Measurements from ENCODE around the gene SEMA4B.

The SEMA4B gene

GRCh38 chr15:90225504-90226234 lies 24.5 kb downstream of the SEMA4B start:
- DNase-seq (ENCODE audit: low read depth in 2 of 2), result no peak

GRCh38 chr15:90227336-90227735 lies 26.2 kb downstream of the SEMA4B start:
- no peak for DNase-seq (ENCODE audit: low read depth in 2 of 2)

DNA sequence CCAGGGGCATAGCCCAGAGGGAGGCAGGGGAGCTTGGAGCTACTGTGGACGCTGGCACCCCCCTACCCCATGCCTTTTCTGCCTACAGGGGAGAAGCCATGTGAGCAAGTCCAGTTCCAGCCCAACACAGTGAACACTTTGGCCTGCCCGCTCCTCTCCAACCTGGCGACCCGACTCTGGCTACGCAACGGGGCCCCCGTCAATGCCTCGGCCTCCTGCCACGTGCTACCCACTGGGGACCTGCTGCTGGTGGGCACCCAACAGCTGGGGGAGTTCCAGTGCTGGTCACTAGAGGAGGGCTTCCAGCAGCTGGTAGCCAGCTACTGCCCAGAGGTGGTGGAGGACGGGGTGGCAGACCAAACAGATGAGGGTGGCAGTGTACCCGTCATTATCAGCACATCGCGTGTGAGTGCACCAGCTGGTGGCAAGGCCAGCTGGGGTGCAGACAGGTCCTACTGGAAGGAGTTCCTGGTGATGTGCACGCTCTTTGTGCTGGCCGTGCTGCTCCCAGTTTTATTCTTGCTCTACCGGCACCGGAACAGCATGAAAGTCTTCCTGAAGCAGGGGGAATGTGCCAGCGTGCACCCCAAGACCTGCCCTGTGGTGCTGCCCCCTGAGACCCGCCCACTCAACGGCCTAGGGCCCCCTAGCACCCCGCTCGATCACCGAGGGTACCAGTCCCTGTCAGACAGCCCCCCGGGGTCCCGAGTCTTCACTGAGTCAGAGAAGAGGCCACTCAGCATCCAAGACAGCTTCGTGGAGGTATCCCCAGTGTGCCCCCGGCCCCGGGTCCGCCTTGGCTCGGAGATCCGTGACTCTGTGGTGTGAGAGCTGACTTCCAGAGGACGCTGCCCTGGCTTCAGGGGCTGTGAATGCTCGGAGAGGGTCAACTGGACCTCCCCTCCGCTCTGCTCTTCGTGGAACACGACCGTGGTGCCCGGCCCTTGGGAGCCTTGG lies 27.0 kb downstream of the SEMA4B start:
- no peak for DNase-seq (ENCODE audit: low read depth in 2 of 2)

- no peak for DNase-seq (ENCODE audit: low read depth in 2 of 2)
Observed at GRCh38 chr15:90228960-90229359, 27.8 kb downstream of the SEMA4B start.

- no peak for DNase-seq (ENCODE audit: low read depth in 2 of 2)
Observed at GRCh38 chr15:90230071-90230494, 29.0 kb downstream of the SEMA4B start.

DNA sequence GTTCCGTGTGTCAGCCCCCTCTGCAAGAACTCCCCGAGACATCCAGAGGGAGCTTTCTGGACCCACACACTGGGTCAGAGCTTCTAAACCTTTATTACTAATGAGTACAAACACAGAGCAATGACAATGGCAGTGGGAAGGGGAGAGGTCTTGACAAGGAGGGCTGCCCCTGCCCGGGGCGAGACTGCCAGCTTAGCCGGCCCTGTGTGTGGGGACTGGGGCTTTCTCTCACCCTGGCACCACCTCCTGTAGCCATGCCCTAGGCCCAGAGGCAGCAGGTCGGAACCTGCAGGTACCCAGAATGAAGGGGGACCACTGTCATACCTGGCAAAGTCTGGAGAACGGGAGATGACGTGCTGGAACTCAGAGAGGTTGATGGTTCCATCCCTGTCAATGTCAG lies 29.5 kb downstream of the SEMA4B start:
- DNase-seq (ENCODE audit: low read depth in 2 of 2), result no peak

DNA sequence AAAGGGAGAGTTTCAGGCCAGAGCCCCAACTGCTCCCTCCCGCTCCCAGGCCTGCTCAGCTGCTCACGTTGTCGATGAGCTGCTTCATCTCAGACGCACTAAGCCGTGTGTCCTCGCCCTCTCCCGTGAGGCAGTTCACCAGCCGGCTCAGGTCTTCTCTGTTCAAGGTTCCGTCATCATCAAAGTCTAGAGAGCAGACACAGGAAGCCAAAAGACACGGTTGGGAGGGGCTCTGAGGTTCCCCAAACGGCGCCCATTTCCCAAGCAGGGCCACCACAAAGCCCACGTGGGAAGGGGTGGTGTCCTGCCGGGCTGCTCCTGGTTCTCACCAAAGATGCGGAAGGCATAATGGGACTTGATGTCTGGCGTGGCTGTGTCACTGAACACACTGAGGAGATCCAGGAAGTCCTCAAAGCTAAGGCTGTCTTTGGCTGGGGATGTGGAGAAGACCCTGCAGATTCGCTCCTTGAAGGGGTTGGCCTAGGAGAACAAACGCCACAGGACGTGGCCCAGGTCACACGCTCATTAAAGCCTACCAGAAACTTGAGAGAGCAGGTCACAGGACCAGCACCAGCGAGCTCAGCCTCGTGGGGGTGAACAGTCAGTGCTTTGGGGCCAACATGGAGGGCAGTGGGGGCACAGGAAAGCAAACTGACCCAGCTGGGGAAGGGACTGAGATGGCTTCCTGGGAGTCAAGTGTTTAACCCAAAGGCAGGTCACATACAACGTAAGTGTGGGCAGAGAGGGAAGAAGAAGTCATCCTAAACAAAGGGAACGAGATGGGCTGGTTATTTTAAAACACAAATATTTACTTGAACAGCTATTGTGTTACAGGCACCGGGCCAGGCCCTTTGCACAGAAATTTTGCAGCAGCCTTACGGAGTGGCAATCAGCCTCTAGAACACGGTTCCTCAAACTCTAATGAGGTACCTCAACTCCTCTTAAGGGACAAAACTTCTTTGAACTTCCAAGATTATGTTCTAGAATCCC lies 30.2 kb downstream of the SEMA4B start:
- peak; percentile 47 to 62 for DNase-seq (ENCODE audit: low read depth in 2 of 2)

DNA sequence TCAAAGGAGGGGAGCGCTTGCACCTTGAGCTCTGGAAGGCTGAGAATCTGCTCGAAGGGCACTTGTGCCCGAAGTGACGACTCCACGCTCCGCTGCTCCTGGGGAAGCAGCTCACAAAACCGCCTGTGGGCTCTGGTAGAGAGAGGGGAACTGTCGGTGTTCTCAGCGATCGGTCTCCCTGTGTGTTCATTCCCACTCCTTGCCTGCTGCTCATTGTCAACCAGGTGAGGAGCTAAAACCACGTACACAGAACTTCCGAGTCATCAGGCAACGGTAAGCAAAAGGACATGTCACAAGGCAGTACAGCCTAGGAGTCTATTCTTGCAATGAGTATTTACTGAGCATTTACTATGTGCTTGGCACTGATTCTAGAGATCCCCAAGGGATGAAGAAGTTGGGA lies 31.1 kb downstream of the SEMA4B start:
- no peak for DNase-seq (ENCODE audit: low read depth in 2 of 2)

GRCh38 chr15:90232941-90233386 lies 31.8 kb downstream of the SEMA4B start:
- no peak for DNase-seq (ENCODE audit: low read depth in 2 of 2)

DNA sequence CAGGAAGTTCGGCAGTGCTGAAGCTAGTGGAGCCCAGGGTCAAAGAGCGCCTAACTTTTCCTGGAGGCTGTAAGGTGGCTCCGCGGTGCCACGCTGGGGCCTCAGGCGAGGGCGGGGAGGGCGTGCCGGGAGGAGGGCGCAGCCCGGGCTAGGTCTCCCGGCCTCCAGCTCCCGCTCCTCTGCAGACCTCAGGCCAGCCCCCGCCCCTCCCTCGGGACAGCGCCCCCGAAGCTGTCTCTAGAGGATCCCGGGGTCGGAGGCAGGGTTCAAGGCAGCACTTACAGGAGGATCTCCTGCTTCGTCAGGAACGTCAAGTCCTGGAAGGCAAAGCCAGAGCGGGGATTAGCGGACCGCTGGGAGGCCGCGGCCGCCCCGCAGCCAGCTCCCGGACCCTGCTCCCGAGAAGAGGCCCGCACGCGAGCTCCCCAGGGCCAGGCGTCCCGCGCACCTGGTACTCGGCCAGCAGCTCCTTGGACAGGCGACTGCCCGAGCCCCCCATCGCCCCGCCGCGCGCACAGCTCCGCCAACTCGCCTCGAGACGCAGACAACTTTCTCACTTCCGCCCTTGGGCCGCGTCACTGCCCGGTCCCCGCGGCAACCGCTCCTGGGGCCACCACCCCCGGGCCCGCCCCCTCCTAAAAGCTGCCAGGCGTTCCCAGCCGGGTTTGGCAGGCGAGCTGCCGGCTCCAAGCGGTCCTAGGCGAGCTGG lies 32.4 kb downstream of the SEMA4B start, which contains the start of gene CIB1:
Gene CIB1 (minus strand): TSS at position 555 of the 709 bp plus-strand sequence. CDS start 56 bp downstream, at position 499.
- DNase-seq (ENCODE audit: low read depth in 2 of 2), result peak; percentile 94 to 95

DNA sequence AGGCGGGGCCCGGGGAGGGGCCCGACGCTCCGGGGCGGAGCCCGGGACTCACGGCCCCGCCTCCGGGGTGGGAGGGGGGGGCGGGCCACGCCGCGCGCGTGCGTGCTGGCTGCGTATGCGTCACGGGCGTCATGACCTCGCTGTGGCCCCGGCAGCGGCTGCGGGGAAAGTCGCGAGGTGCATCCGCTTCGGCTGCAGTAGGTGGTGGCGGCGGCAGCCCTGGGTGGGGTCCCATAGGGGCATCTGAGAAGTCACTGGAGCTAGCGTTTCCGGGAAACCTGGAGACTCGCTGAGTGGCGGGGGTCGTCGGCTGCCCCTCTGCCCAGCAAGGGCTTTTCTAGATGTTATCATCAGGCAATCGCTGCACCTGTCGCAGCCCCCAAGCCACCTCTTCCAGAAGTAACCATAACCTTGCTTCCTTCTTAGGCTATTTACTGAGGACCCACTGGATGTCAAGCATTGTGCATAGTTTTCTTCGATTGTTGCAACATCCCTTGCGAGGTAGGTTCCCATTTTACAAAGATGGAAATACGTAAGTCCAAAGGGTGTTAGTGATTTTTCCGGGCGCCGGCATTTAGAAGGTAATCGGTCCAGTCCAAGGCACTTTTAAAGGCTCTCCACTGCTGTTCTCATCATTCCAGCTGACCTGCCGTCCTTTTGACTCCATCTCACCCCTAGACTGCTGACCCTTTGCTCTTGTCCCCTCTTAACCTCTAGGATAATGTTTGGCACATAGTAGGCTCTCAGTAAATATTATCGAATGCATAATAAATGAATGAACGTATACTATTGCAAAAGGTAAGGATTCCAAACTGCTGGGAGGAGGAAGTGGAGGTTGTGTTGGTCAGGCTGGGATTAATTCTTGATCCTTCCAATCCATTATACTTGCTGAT lies 33.2 kb downstream of the SEMA4B start, which contains the start of gene GDPGP1:
Gene GDPGP1 (plus strand): TSS at position 114 of the 893 bp plus-strand sequence. CDS start 6,700 bp downstream, outside the sequence.
- DNase-seq (ENCODE audit: low read depth in 2 of 2), result no peak

- no peak for DNase-seq (ENCODE audit: low read depth in 2 of 2)
Observed at GRCh38 chr15:90239371-90239770, 38.2 kb downstream of the SEMA4B start.

DNA sequence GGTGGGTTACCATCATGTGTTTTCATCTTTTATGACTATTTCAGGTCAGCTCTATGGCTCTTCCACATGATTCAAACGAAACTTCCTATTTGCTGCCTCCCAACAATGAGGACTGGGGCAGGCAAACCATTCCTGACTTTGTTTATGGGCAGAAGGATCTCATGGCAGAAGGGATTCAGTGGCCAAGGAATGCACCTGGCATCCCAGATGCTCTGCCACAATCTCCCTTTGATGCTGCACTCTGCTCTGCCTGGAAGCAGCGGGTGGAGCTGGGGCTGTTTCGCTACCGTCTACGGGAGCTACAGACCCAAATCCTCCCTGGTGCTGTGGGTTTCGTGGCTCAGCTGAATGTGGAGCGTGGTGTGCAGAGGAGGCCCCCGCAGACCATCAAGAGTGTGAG lies 39.7 kb downstream of the SEMA4B start:
- DNase-seq (ENCODE audit: low read depth in 2 of 2), result no peak

- no peak for DNase-seq (ENCODE audit: low read depth in 2 of 2)
Observed at GRCh38 chr15:90241343-90242192, 40.4 kb downstream of the SEMA4B start.

DNA sequence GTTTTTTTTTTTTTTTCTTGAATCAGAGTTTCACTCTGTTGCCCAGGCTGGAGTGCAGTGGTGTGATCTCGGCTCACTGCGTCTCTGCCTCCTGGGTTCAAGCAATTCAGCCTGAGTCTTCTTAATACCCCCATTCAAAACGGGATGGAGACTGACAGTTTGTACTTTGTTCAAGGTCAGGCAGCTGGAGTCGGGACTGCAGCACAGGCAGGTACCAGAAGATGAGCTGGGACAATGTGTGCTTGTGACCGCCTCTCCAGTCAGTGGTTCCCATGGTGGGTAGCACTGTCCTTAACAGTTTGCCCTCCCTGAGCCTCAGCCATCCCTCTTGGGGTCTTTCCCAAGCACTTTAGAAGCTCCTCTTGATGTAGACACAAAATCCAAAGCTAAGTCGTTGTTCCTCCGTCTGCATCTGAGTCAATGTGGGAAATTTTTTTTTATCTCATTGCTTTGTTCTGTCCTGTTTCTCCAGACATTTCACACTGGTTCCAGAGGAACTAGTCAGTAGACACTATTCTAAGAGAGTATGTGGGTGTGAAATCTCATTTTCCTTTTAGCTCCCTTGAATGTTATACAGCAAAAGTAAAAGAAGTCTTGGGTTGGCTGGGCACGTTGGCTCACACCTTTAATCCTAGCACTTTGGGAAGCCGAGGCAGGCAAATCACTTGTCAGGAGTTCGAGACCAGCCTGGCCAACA lies 43.0 kb downstream of the SEMA4B start:
- DNase-seq (ENCODE audit: low read depth in 2 of 2), result no peak

GRCh38 chr15:90248789-90249202 lies 47.7 kb downstream of the SEMA4B start:
- no peak for DNase-seq (ENCODE audit: low read depth in 2 of 2)

- peak; percentile 35 to 57 for DNase-seq (ENCODE audit: low read depth in 2 of 2)
Observed at GRCh38 chr15:90249203-90249863, 48.2 kb downstream of the SEMA4B start, which contains the start of gene TTLL13. TSS of gene TTLL13 (plus strand) at chr15:90249556. CDS start at chr15:90250631, 1,075 bp downstream.
